ENCODE data around the gene LRRC75B.
"Not testable (repeated sequence)": the region's sequence is repeated elsewhere in the genome, so short reads cannot be mapped to it uniquely, and the experiment has no call there.

- TF ChIP-seq, protein P1, sequence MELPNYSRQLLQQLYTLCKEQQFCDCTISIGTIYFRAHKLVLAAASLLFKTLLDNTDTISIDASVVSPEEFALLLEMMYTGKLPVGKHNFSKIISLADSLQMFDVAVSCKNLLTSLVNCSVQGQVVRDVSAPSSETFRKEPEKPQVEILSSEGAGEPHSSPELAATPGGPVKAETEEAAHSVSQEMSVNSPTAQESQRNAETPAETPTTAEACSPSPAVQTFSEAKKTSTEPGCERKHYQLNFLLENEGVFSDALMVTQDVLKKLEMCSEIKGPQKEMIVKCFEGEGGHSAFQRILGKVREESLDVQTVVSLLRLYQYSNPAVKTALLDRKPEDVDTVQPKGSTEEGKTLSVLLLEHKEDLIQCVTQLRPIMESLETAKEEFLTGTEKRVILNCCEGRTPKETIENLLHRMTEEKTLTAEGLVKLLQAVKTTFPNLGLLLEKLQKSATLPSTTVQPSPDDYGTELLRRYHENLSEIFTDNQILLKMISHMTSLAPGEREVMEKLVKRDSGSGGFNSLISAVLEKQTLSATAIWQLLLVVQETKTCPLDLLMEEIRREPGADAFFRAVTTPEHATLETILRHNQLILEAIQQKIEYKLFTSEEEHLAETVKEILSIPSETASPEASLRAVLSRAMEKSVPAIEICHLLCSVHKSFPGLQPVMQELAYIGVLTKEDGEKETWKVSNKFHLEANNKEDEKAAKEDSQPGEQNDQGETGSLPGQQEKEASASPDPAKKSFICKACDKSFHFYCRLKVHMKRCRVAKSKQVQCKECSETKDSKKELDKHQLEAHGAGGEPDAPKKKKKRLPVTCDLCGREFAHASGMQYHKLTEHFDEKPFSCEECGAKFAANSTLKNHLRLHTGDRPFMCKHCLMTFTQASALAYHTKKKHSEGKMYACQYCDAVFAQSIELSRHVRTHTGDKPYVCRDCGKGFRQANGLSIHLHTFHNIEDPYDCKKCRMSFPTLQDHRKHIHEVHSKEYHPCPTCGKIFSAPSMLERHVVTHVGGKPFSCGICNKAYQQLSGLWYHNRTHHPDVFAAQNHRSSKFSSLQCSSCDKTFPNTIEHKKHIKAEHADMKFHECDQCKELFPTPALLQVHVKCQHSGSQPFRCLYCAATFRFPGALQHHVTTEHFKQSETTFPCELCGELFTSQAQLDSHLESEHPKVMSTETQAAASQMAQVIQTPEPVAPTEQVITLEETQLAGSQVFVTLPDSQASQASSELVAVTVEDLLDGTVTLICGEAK (IDR thresholded peaks at IDR 0.05) = not testable (repeated sequence)
- TF ChIP-seq, protein P1 (CRISPR knock-in tag; IDR thresholded peaks at IDR 0.05) = not testable (repeated sequence)
- not testable (repeated sequence) for TF ChIP-seq HMGA1 (CRISPR knock-in tag; conservative IDR thresholded peaks at IDR 0.05); TGIF2 (CRISPR knock-in tag; IDR thresholded peaks at IDR 0.05); TCF7L2 (IDR thresholded peaks at IDR 0.05; ENCODE audit: low read depth, low read length); CREB1 (IDR thresholded peaks at IDR 0.05); CREB1 (CRISPR knock-in tag; IDR thresholded peaks at IDR 0.05); RAD21 (CRISPR knock-in tag; IDR thresholded peaks at IDR 0.05); EZH2 (conservative IDR thresholded peaks at IDR 0.05; ENCODE audit: low read depth, low read length); ZNF589 (CRISPR knock-in tag; conservative IDR thresholded peaks at IDR 0.05); MBNL3 (CRISPR knock-in tag; conservative IDR thresholded peaks at IDR 0.05)
- TF ChIP-seq, protein P2, sequence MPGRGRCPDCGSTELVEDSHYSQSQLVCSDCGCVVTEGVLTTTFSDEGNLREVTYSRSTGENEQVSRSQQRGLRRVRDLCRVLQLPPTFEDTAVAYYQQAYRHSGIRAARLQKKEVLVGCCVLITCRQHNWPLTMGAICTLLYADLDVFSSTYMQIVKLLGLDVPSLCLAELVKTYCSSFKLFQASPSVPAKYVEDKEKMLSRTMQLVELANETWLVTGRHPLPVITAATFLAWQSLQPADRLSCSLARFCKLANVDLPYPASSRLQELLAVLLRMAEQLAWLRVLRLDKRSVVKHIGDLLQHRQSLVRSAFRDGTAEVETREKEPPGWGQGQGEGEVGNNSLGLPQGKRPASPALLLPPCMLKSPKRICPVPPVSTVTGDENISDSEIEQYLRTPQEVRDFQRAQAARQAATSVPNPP (CRISPR knock-in tag; IDR thresholded peaks at IDR 0.05) = not testable (repeated sequence)
- TF ChIP-seq, protein P3, sequence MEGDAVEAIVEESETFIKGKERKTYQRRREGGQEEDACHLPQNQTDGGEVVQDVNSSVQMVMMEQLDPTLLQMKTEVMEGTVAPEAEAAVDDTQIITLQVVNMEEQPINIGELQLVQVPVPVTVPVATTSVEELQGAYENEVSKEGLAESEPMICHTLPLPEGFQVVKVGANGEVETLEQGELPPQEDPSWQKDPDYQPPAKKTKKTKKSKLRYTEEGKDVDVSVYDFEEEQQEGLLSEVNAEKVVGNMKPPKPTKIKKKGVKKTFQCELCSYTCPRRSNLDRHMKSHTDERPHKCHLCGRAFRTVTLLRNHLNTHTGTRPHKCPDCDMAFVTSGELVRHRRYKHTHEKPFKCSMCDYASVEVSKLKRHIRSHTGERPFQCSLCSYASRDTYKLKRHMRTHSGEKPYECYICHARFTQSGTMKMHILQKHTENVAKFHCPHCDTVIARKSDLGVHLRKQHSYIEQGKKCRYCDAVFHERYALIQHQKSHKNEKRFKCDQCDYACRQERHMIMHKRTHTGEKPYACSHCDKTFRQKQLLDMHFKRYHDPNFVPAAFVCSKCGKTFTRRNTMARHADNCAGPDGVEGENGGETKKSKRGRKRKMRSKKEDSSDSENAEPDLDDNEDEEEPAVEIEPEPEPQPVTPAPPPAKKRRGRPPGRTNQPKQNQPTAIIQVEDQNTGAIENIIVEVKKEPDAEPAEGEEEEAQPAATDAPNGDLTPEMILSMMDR (CRISPR knock-in tag; IDR thresholded peaks at IDR 0.05) = not testable (repeated sequence)
Measured at GRCh38 chr22:24630812-24631427, 38.0 kb upstream of the LRRC75B start.

Data from HepG2 (cell line).